ENCODE data around the gene RTN4R. TPM values are rescaled to one million over a fixed set of nuclear protein-coding genes. Genes with fewer than 3 reads are reported as not detected.

RTN4R gene
- total and polyA plus RNA-seq, 2 of the 13 experiments (the other 11 are each of a cell fraction or from before 2014, with no cell fraction given): 0.22 to 0.77 TPM

- TF ChIP-seq SALL1 (CRISPR knock-in tag; IDR thresholded peaks at IDR 0.05): peak; percentile 16; the same call in 1 of the 2 replicates
- TF ChIP-seq POLR2AphosphoS5 (IDR thresholded peaks at IDR 0.05; ENCODE audit: low read depth, low read length): no peak
- no peak for TF ChIP-seq CHCHD3 (CRISPR knock-in tag; IDR thresholded peaks at IDR 0.05)
- no peak for TF ChIP-seq ZHX1 (CRISPR knock-in tag; IDR thresholded peaks at IDR 0.05; ENCODE audit: low read depth)
- TF ChIP-seq ZNF121 (CRISPR knock-in tag; IDR thresholded peaks at IDR 0.05): no peak
- TF ChIP-seq FOXA1 (IDR thresholded peaks at IDR 0.05): no peak
- TF ChIP-seq FOXA1 (CRISPR knock-in tag; IDR thresholded peaks at IDR 0.05): no peak
- TF ChIP-seq MLLT10 (CRISPR knock-in tag; IDR thresholded peaks at IDR 0.05): no peak
- TF ChIP-seq CENPBD1 (CRISPR knock-in tag; IDR thresholded peaks at IDR 0.05; ENCODE audit: borderline replicate concordance, low read depth): no peak
- no peak for TF ChIP-seq ZNF44 (CRISPR knock-in tag; IDR thresholded peaks at IDR 0.05)
- TF ChIP-seq PREB (CRISPR knock-in tag; IDR thresholded peaks at IDR 0.05): no peak
- TF ChIP-seq CEBPZ (IDR thresholded peaks at IDR 0.05; ENCODE audit: low read length): no peak
- TF ChIP-seq LBX2 (CRISPR knock-in tag; IDR thresholded peaks at IDR 0.05; ENCODE audit: borderline replicate concordance): no peak
- TF ChIP-seq ZBTB49 (CRISPR knock-in tag; IDR thresholded peaks at IDR 0.05; ENCODE audit: borderline replicate concordance): no peak
- TF ChIP-seq NFE2 (CRISPR knock-in tag; IDR thresholded peaks at IDR 0.05): no peak
- peak; percentile 82 for TF ChIP-seq FOSL2 (CRISPR knock-in tag; IDR thresholded peaks at IDR 0.05)
- TF ChIP-seq NR2F1 (CRISPR knock-in tag; IDR thresholded peaks at IDR 0.05): peak; percentile 29 to 54; a peak in 1 of 4 replicates
Measured at GRCh38 chr22:20203552-20204201, 64.4 kb downstream of the RTN4R start (continued).

Measured in HepG2 (cell line).